Activated effector memory CD4-positive, alpha-beta T cell treated with anti-CD3 and anti-CD28 coated beads, Interleukin-2, amount 50 U/mL, for 16 hours (primary cell): ENCODE results near the gene MMP11.

Experiments used
- DNase-seq: peaks from one replicate; pipeline ENCODE4 v3.0.0-alpha.2; 2020

MMP11 gene

DNA sequence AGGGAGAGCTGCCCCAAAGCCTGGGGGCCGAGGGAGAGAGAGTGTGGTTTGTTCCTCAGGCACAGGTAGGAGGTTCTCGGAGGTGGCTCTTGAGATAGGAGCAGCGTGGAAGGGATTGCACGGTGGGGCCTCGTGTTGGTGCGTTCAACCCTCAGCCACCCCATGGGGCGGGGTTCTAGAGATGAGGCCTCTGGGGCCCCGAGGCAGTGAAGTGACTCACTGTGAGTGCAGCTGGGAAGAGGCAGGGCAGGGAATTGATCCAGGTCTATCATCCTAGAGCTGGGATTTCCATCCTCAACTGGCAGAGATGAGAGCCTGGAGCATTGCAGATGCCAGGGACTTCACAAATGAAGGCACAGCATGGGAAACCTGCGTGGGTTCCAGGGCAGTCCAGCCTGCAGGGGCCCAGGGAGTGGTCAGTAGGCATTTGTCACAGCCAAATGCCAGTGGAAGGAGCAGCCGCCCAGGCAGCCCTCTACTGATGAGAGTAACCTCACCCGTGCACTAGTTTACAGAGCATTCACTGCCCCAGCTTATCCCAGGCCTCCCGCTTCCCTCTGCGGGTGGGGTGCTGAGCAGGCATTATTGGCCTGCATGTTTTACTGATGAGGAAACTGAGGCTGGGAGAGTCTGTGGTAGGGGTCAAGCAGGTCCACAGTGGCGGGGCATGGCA, 9.0 kb downstream of the MMP11 start:
- DNase-seq = no peak

DNA sequence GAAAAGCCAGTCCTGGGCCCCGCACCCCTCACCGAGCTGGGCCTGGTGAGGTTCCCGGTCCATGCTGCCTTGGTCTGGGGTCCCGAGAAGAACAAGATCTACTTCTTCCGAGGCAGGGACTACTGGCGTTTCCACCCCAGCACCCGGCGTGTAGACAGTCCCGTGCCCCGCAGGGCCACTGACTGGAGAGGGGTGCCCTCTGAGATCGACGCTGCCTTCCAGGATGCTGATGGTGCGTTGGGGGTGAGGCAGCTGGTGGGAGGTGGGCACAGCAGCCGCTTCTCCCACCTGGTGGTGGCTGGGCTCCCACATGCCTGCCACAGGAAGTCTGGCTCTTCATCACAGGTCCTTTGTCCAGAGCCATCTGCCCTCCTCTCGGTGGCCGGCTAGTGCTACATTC, 9.6 kb downstream of the MMP11 start:
- DNase-seq = no peak

DNA sequence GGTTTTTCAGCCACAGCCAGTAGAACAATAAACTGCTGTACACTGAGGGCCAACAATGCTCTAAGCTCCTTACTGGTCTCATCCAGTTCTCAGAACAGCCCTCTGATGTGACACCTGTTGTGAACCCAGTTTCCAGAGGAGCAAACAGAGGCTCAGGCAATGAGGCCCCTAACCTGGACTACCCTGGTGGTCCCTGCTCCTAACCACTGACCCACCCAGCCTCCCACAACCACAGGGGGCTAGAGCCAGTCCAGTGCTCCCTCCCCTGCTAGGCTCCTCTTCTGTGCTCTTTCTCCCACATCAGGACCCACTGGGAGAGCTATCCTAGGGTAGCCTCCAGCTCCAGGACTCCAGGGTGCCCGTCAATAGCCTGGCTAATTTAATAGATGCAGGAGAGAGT, 10.1 kb downstream of the MMP11 start:
- DNase-seq = no peak

DNA sequence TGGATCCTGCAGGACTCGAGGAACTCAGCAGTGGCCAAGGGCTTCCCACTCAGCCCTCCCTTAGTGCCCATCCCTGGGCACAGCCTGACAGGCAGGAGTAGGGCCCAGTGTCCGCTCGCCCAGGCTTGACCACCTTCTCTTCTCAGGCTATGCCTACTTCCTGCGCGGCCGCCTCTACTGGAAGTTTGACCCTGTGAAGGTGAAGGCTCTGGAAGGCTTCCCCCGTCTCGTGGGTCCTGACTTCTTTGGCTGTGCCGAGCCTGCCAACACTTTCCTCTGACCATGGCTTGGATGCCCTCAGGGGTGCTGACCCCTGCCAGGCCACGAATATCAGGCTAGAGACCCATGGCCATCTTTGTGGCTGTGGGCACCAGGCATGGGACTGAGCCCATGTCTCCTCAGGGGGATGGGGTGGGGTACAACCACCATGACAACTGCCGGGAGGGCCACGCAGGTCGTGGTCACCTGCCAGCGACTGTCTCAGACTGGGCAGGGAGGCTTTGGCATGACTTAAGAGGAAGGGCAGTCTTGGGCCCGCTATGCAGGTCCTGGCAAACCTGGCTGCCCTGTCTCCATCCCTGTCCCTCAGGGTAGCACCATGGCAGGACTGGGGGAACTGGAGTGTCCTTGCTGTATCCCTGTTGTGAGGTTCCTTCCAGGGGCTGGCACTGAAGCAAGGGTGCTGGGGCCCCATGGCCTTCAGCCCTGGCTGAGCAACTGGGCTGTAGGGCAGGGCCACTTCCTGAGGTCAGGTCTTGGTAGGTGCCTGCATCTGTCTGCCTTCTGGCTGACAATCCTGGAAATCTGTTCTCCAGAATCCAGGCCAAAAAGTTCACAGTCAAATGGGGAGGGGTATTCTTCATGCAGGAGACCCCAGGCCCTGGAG, 10.9 kb downstream of the MMP11 start:
- no peak for DNase-seq

DNA sequence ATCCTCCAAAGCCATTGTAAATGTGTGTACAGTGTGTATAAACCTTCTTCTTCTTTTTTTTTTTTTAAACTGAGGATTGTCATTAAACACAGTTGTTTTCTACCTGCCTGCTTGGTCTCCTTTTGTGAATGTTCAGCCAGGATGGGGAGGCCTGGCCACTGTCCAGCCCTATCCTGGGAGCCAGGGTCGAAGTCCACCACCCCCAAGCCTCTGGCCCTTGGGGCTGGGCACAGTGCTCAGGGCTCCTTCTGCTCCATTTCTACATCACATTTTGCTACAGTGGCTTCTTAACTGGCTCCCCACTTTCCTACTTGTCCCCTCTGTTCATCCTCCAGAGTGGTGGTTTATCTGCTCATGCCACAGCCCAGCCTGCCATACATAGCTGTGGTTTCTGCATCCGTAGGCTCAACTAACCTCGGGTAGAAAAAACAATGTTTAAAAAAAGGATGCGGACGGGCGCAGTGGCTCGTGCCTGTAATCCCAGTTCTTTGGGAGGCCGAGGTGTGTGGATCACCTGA, 11.6 kb downstream of the MMP11 start:
- no peak for DNase-seq

DNA sequence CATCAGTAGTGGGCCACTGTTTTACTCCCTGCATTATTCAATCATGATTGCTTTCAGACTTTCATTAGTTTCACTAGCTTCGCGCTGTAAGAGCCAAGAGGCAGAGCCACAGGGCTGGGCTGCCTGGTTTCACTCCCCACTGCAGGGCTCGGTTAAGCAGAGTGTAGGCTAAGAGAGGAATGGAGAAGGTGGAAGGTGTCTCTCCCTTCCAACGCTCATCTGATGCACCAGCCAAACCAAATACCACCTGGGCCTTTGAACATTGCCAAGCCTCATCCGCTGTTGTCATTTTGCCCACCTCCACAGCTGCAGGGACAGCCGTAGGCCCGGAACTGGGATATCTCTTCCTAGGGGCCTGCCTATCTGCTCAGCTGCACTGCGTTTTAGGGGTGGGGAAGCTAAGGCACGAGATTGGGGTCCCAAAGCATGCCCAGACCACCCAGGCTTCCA, 13.6 kb downstream of the MMP11 start:
- DNase-seq = no peak

DNA sequence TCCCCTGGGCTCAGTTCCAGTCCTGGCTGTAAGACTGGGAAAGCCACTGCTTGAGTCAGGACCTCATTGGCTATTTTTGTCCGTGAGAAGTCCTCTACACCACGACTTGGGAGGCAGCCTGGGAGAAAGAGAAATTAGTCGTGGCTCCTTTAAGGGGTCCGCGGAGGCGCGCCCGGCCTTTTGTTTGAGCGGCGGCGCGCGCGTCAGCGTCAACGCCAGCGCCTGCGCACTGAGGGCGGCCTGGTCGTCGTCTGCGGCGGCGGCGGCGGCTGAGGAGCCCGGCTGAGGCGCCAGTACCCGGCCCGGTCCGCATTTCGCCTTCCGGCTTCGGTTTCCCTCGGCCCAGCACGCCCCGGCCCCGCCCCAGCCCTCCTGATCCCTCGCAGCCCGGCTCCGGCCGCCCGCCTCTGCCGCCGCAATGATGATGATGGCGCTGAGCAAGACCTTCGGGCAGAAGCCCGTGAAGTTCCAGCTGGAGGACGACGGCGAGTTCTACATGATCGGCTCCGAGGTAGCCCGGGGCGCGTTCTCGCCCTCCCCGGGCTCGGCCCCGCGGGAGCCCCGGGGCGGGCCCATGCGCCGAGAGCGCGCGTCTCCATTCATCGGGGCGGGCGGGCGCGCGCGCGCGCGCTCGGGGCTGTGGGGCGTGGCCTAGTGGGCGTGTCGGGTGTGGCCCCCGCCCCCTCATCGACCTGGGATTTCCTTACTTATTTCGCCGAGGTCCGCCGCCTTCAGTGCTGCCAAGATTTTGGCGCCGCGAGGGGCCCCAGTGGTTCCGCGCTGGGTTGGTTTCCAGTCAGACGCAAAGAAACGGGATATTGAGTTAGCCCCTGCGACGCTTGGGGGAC, 14.3 kb downstream of the MMP11 start, which contains the start of gene SMARCB1:
Gene SMARCB1, plus strand, starts transcription at position 215 of the 848 bp plus-strand sequence. Its CDS starts 204 bp downstream, at position 419.
- DNase-seq = peak; percentile 97

DNA sequence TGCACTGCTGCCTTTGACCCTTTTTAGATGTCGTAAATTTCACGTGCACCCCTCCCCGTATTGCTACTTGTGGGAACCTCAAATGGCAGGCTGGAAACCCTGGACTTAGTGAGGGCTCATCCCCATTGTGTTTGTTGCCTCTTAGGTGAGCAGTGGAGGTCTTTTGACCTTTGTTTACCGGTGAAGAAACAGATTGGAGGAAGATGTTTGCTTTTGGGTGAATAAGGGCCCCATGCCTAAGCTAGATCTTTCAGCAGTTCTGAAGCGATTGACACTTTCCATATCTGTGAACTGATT, 14.9 kb downstream of the MMP11 start:
- no peak for DNase-seq

DNA sequence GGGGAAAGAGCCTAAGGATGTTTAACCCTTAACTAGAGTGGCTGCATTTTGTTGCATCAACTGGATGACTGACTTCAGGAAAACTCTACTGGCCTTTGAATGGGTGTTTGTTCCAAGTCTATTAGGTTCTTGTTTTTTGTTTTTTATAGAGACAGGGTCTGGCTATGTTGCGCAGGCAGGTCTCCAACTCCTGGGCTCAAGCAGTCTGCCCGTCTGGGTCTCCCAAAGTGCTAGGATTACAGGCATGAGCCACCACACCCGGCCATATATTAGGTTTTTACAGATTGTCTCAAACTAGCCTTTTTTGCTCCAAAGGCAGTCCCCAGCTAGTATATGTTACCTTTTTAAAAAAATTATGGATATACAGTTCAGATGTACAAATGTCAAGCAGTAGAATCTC, 15.3 kb downstream of the MMP11 start:
- DNase-seq = no peak

DNA sequence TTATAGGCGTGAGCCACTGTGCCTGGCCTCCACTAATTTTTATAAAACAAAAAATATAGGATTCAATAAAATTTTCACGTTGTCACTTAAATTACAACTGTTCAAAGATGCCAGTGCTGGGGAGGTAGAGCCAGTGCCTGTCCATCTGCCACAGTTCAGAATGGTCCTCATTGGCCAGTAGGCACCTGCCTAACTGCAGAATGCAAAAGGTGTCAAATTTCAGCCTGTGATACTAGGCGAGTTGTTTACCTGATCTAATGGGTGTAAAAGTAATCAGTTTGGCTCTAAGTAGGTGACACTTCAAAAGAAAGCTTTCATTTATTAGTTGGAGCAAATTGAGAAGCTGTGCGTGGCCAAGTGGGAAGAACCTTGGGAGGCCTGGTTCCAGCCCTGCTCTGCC, 16.5 kb downstream of the MMP11 start:
- no peak for DNase-seq

DNA sequence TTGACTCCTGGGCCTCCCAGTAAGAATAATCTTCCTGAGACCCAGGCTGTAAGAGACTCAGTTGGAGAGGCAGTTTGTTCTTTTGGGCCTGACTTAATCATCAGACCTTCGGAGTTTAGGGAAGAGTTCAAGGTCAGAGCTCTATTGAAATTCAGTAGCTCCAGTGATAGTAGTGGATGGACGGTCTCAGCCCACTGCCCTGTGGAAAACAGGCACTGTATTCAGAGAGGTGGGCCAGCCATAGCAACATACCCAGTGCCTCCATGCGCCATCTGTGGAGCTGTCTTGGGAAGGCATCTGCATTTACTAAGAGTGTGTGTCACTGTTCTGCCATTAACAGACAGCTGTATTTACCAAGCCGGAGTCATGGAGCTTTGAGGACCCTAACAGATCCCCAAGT, 17.0 kb downstream of the MMP11 start:
- no peak for DNase-seq

DNA sequence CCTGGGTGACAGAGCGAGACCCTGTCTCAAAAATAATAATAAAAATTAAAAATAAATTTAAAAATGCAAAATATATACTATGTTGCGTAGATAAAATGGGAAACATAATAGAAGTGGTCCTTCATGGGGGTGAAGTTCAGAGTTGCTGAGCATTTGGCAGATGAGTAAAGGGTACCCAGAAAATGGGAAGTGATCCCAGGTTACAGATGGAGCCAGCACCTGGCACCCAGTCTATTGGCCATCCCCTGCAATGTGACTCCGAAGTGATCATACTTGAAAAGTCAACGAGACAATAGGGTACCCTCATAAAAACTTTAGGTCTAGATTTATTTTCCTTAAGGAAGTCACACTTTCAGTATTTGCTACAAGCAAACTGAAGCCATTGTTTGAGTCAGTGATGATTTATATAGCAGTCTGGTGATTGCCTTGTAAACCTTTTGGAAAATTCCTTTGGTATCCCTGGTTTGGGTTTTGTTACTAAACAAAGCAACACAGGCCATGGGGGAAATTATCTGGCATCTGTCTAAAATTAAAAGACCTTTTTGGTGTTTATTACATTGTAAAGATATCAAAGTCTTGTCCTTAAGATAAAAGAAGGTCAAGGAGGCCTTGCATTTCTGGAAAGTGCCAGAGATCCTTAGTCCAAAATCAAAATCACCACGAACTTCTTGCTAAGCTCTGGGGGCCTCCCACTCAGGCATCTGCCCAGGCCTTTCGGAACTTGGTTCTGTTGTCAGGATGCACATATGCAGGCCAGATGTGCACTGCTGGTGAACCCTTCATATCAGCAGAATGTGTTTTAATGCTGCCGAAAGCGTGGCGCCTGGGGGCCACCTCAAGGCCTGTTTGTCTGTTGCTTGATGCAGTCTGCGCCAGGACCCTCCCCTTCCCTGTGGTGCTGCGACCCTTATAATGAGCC, 18.4 kb downstream of the MMP11 start:
- no peak for DNase-seq

DNA sequence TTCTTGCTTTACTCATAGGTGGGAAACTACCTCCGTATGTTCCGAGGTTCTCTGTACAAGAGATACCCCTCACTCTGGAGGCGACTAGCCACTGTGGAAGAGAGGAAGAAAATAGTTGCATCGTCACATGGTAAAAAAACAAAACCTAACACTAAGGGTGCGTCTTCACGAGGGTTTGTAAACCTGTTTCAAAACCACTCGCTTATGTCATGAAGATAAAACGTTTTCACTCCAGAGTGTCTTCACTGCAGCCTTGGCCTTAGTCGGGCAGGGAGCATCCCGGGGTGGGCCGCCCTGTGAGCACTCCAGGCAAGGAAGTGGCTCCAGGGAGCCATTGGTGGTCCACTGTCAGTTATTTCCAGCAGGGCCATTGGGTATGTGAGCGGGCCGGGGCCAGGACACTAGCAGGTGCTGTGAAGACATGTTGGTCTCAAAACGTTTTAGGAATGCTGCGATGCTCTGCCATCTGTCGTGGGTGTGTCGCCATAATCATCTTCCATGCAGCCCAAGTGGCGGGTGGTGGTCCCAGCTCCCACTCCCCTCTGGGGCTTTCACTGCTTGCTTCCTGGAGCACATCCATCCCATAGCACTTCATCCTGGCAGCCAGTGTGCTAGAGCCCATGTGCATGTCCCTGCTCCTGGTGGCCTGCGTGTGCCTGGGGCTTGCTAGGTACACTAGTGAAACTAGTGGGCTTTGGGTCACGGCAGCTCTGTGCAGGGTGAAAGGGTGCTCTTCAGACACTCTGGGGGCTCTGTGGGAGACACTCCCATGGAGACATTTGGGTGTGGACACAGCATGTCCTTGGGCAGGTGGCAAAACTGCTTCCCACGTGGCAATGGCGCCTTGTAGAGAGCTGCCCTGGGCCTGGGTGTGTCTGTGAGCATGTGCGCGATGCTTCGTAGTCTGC, 19.3 kb downstream of the MMP11 start:
- DNase-seq = no peak

DNA sequence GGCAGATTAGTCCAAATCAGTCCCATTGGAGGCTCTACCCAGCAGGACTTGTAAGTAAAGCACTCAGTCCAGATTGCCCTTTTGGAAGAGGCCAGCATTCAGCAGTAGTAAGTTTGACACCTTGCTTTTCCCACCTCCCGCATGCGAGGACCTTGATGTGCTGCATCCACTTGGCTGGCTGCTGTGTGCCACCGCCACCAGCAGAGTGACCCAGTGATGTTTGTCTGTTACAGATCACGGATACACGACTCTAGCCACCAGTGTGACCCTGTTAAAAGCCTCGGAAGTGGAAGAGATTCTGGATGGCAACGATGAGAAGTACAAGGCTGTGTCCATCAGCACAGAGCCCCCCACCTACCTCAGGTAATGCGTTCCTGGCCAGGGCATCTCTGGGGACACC, 20.7 kb downstream of the MMP11 start:
- no peak for DNase-seq

DNA sequence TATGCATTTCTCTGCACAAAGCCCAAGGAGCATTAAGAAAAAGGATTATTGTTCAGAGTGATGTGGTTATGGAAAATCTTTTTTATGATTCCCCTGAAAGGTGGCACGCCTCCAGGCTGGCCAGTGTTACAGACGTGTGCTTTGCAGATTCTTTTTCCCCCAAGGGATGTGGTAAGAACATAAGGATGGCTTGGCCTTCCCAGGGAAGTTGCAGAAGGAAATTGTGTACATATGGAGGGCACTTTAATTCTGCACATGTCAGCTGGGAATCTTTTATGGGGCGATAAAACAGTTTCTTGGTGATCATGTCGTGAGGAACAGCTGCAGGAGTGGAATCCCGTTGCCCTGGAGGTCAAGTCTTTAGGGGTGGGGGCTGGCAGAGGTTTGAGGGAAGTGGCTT, 23.8 kb downstream of the MMP11 start:
- no peak for DNase-seq

DNA sequence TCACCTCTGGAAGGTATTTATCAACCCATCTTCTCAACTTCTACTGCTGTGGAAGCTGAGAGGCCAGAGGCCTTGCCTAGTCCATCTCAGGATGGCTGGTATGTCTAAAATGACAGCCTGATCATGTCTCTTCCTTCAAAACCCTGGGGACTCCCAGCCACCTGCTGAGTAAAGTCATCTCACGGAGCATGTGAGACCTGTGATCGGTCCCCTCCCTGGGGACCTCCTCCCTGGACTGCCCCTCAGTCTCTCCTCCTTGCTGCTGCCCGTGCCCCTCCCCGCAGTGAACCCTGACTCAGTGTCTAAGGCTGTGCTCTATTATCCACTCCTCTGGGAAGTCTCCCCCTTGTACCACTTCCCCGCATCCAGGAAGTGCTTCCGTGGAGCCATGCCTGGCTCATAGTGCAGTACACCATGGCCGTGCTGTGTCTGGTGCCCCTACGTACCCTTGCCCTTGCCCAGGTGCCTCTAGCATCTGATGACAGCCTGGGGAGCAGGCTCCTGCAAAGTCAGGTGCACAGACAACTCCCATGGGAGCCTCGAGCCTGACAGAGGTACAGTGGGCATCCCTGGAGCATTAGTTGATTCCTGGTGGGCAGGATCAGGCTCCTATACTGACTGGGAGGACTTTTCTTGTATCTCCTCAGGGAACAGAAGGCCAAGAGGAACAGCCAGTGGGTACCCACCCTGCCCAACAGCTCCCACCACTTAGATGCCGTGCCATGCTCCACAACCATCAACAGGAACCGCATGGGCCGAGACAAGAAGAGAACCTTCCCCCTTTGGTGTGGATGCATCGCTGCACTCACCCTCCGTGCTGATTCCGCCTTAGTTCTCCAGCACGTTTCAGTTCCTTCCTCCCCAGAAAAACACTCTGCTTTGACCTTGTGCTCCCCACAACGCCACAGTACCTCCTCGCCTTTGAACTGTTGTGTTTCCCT, 27.9 kb downstream of the MMP11 start:
- DNase-seq = no peak

DNA sequence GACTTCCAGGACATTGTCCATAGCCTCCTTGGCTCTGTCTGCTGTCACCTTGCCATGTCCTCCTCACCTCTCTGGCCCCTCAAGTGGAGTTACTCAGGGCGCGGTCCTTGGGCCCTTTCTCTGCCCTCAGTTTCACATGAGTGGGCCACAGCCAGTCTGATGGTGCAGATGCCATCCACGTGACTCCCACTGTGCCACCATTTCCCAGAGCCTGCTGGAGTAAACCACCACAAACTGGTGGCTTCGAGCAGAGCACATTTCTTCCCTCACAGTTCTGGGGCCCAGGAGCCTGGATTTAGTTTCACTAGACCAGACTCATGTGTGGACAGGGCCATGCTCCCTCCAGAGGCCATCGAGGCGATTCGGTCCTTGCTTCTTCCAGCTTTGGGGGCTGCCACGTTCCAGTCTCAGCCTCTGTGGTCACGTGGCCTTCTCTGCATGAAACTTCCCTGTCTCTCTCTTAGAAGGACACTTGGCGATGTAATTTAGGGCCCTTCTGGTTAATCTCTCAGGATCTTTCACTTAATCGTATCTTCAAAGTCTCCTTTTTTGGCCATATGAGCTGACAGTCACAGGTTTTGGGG, 28.7 kb downstream of the MMP11 start:
- no peak for DNase-seq

DNA sequence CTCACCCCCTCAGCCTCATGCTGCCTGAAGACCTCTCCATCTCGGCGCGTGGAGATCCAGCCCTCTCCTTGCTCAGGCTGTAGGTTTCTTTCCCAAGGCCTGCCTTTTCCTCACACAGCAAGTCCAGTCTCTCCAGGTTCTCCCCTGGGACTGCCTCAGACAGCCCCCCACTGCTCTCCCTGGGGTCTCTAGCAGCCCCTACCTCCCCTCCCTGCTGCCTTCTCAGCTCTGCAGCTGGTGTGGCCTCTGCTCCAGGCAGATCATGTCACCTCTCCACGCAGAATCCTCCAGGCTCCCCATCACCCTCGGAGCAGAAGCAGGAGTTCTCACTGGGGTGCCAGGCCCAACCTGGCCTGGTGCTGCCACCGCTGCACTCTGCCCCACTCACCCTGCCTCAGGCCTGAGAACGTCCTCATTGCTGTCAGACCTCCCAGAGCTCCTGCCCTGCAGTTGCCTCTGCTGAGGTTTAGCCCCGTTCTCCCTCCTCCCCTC, 29.3 kb downstream of the MMP11 start:
- DNase-seq = no peak
